ENCODE measurements around the gene CRCP. TPM values are rescaled to one million over a fixed set of nuclear protein-coding genes. Genes with fewer than 3 reads are reported as not detected.

Gene CRCP
- total RNA-seq, 1 experiment from 2014 or later = 32.4 TPM

GRCh38 chr7:66186991-66187390 is 72.3 kb downstream of the CRCP start:
- no peak overlapping the region for H3K4me2 ChIP-seq
- no peak overlapping the region for H2AFZ ChIP-seq
- no peak for DNase-seq
- POLR2A ChIA-PET (ENCODE audit: unreplicated experiment) = no interaction called here
- no peaks in the 10 kb centered on the region for H3K27me3 ChIP-seq (ENCODE audit: insufficient read depth, low read depth)
- no peaks in the 10 kb centered on the region for H3K9me3 ChIP-seq (ENCODE audit: insufficient read depth, low read depth)
- no peak overlapping the region for H3K4me3 ChIP-seq
- no peaks in the 10 kb centered on the region for H3K9me2 ChIP-seq (ENCODE audit: insufficient read depth)
- no peaks in the 10 kb centered on the region for H3K79me2 ChIP-seq (ENCODE audit: low read depth)
- no peaks in the 10 kb centered on the region for H4K20me1 ChIP-seq (ENCODE audit: insufficient read depth)
- H3F3A ChIP-seq (ENCODE audit: insufficient read depth, low read depth) = no peaks in the 10 kb centered on the region
- H3K27ac ChIP-seq = no peak overlapping the region
- CTCF ChIA-PET = no interaction called here
- intact Hi-C loops (cut with micrococcal nuclease; ENCODE audit: unreplicated experiment) = no loop called here
- TF ChIP-seq EZH2 (IDR thresholded peaks at IDR 0.05; ENCODE audit: low read depth) (no peak), CTCF (conservative IDR thresholded peaks at IDR 0.05) (no peak)
- BruUV-seq (replicated peaks) = no TSS peak
- H3K4me1 ChIP-seq (replicated peaks; ENCODE audit: insufficient read depth) = no peaks in the 10 kb centered on the region
- no peaks in the 10 kb centered on the region for H3K36me3 ChIP-seq (ENCODE audit: low read depth)

- no peaks in the 10 kb centered on the region for H3K4me1 ChIP-seq (replicated peaks; ENCODE audit: insufficient read depth)
- H3K9me3 ChIP-seq (ENCODE audit: insufficient read depth, low read depth) = no peaks in the 10 kb centered on the region
- H3K9me2 ChIP-seq (ENCODE audit: insufficient read depth) = no peaks in the 10 kb centered on the region
- intact Hi-C loops (cut with micrococcal nuclease; ENCODE audit: unreplicated experiment) = no loop called here
- BruUV-seq (replicated peaks) = no TSS peak
- no peaks in the 10 kb centered on the region for H3K27me3 ChIP-seq (ENCODE audit: insufficient read depth, low read depth)
- H4K20me1 ChIP-seq (ENCODE audit: insufficient read depth) = no peaks in the 10 kb centered on the region
- H3K79me2 ChIP-seq (ENCODE audit: low read depth) = no peaks in the 10 kb centered on the region
- ChIA-PET CTCF (no interaction called here), POLR2A (ENCODE audit: unreplicated experiment) (no interaction called here)
- H3F3A ChIP-seq (ENCODE audit: insufficient read depth, low read depth) = no peaks in the 10 kb centered on the region
- TF ChIP-seq CTCF (conservative IDR thresholded peaks at IDR 0.05) (no peak), EZH2 (IDR thresholded peaks at IDR 0.05; ENCODE audit: low read depth) (no peak)
- no peaks in the 10 kb centered on the region for H3K36me3 ChIP-seq (ENCODE audit: low read depth)
- H3K27ac ChIP-seq = no peak overlapping the region
- no peak overlapping the region for H3K4me2 ChIP-seq
- H2AFZ ChIP-seq = no peak overlapping the region
- H3K4me3 ChIP-seq = no peak overlapping the region
- no peak for DNase-seq
Measured at GRCh38 chr7:66187905-66188304, 73.3 kb downstream of the CRCP start.

GRCh38 chr7:66188645-66189044 is 74.0 kb downstream of the CRCP start:
- H3K27ac ChIP-seq = no peak overlapping the region
- H3K9me3 ChIP-seq (ENCODE audit: insufficient read depth, low read depth) = no peaks in the 10 kb centered on the region
- H2AFZ ChIP-seq = no peak overlapping the region
- no peak overlapping the region for H3K4me3 ChIP-seq
- H3K27me3 ChIP-seq (ENCODE audit: insufficient read depth, low read depth) = no peaks in the 10 kb centered on the region
- H3K79me2 ChIP-seq (ENCODE audit: low read depth) = no peaks in the 10 kb centered on the region
- no peaks in the 10 kb centered on the region for H4K20me1 ChIP-seq (ENCODE audit: insufficient read depth)
- BruUV-seq (replicated peaks) = no TSS peak
- ChIA-PET POLR2A (ENCODE audit: unreplicated experiment) (no interaction called here), CTCF (no interaction called here)
- H3K4me1 ChIP-seq (replicated peaks; ENCODE audit: insufficient read depth) = no peaks in the 10 kb centered on the region
- H3K4me2 ChIP-seq = no peak overlapping the region
- intact Hi-C loops (cut with micrococcal nuclease; ENCODE audit: unreplicated experiment) = no loop called here
- H3F3A ChIP-seq (ENCODE audit: insufficient read depth, low read depth) = no peaks in the 10 kb centered on the region
- no peaks in the 10 kb centered on the region for H3K36me3 ChIP-seq (ENCODE audit: low read depth)
- TF ChIP-seq EZH2 (IDR thresholded peaks at IDR 0.05; ENCODE audit: low read depth) (no peak), CTCF (conservative IDR thresholded peaks at IDR 0.05) (no peak)
- H3K9me2 ChIP-seq (ENCODE audit: insufficient read depth) = no peaks in the 10 kb centered on the region
- no peak for DNase-seq

Measured in PC-9 (cell line).